ENCODE measurements around the gene MYNN.

Gene MYNN

DNA sequence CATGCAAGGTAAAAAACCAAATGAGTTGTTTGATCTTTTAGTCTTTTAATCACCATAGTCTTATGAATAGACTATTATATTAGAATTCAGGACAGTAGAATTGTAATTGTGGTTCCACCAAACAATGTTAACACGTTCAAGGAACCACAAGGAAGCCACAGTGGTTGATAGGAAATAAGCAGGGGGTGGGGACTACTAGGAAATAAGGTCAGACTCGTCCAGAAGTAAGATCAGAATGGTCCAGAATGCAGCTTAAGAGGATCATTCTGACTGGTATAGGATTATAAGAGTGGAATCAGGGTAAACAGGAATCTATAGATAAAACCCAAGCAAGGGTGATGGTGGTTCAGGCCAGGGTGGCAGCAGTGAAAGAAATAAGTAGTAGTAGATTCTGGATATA is 7.5 kb downstream of the MYNN start:
- no peak overlapping the region for H3K4me3 ChIP-seq (replicated peaks; ENCODE audit: low read depth, low read length)
- no peak for DNase-seq (ENCODE audit: extremely low read depth, low read depth)
- TF ChIP-seq, protein P1, sequence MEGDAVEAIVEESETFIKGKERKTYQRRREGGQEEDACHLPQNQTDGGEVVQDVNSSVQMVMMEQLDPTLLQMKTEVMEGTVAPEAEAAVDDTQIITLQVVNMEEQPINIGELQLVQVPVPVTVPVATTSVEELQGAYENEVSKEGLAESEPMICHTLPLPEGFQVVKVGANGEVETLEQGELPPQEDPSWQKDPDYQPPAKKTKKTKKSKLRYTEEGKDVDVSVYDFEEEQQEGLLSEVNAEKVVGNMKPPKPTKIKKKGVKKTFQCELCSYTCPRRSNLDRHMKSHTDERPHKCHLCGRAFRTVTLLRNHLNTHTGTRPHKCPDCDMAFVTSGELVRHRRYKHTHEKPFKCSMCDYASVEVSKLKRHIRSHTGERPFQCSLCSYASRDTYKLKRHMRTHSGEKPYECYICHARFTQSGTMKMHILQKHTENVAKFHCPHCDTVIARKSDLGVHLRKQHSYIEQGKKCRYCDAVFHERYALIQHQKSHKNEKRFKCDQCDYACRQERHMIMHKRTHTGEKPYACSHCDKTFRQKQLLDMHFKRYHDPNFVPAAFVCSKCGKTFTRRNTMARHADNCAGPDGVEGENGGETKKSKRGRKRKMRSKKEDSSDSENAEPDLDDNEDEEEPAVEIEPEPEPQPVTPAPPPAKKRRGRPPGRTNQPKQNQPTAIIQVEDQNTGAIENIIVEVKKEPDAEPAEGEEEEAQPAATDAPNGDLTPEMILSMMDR (IDR thresholded peaks at IDR 0.05; ENCODE audit: low read depth, low read length, missing control alignments), result no peak

DNA sequence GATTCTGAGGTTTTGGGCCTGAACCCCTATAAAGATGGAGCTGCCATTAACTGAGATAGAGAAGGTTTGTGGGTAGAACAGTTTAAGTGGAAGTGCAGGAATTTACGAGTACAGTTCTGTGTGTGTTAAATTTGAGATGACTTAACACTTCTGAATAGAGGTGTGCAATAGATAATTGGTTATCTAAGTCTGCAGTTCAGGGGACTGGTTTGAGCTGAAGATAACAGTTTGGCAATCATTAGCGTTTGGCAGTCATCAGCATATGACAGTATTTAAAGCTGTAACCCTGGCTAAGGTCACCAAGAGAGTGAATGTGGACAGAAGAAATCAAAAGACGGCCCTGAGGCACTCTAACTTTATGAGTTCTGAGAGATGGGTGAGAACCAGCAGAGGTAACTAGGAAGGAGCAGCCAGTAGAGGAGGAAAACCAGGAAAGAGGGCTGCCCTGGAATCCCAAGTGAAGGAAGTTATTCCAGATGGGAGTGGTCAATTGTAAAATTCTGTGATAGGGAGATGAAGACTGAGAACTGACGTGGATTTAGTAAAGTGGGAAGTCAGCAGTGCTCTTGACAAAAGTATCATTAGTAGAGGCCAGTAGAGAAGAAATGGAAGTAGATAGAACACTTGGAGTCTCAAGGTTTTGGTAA is 8.1 kb downstream of the MYNN start:
- TF ChIP-seq, protein P1 (IDR thresholded peaks at IDR 0.05; ENCODE audit: low read depth, low read length, missing control alignments), result no peak
- no peak for DNase-seq (ENCODE audit: extremely low read depth, low read depth)
- no peak overlapping the region for H3K4me3 ChIP-seq (replicated peaks; ENCODE audit: low read depth, low read length)

DNA sequence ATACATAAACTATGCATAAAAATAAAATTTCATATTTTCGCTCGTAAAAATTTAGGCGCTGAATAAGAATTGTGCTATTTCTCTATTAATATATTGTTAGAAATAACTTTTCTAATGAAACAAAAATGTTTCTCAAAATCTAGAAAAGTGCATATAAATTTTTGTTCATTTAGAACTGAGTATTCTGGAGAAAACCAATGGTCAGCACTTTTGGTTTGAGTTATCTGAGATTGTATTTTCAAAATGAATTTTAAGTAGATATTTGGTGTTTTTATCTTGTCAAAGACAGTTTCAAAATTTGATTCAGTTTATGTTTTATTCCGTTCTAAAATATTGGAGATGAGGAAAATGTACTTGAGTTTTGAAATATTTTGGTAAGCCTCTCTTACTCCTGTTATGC is 13.9 kb downstream of the MYNN start:
- H3K4me3 ChIP-seq (replicated peaks; ENCODE audit: low read depth, low read length), result no peak overlapping the region
- DNase-seq (ENCODE audit: extremely low read depth, low read depth), result no peak
- TF ChIP-seq, protein P1 (IDR thresholded peaks at IDR 0.05; ENCODE audit: low read depth, low read length, missing control alignments), result no peak

DNA sequence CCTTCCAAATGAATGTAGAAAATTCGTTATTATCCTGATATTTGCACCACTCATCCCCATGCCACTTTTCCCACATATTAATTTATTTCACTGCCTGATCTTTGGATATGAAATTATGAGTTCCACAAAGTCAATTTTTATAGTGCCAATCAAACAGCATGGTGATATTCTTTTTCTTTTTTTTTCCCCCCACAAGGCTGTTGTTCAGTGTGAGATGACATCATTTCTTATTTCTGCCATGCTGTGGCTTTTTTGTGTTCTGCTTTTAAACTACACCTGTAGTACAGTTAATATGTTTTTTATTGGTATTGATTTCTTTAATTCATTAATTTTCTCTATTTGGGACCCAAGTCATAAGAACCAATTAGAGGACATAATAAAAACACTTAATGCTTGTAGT is 14.6 kb downstream of the MYNN start:
- TF ChIP-seq, protein P1 (IDR thresholded peaks at IDR 0.05; ENCODE audit: low read depth, low read length, missing control alignments), result no peak
- no peak for DNase-seq (ENCODE audit: extremely low read depth, low read depth)

DNA sequence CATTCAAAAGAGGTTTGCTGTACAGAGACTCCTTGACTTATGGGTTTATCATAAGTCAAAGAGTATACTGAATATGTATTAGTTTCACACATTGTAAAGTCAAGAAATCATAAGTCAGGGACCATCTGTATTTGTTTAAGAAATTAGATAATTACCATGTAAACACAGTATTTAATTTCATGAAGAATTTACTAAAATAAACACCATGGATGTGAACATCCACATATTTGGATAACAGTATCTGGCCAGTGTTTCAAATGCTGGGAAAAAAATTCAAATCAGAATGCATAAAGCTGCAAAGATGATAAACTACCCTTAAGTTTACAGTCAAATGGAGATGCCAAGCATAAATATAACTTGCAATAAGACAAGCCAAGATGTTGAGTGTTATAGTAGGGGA is 17.0 kb downstream of the MYNN start:
- TF ChIP-seq, protein P1 (IDR thresholded peaks at IDR 0.05; ENCODE audit: low read depth, low read length, missing control alignments), result no peak
- H3K4me3 ChIP-seq (replicated peaks; ENCODE audit: low read depth, low read length), result no peak overlapping the region
- DNase-seq (ENCODE audit: extremely low read depth, low read depth), result no peak

More for the DNA sequence above, 14.6 kb downstream of the MYNN start:
- no peak overlapping the region for H3K4me3 ChIP-seq (replicated peaks; ENCODE audit: low read depth, low read length)

DNA sequence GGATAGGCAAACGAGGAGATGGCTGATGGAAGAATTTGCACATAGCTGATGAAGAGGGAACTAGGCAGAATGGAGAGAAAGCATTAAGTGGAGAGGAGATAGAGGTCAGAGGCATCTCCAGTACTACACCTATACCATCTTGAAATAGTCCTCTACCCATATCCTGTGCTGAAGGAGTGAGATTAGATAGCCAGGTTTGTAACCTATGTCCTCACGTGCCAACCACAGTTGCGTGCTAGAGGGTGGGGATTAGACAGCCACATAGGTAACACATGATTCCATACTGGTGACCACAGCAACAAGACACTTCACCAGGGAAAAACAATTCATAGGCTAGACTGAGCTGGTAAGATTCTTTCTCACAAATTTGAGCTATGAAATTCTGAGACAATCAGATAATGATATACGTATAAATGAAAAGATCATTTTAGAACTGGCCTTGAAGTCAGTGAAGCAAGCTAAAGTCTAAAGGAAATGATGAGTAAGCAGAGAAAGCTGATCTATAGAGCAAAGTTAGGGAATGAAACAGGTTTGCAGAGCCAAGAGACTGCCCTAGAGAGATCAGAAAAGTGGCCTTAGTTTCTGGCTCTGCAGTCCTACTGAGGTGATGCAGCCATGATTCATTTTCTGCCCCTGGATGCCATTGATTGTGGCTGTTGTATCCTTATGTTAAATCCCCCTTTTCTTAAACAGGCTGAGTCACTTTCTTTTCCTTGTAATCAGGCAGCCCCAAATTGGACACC is 17.7 kb downstream of the MYNN start:
- no peak for DNase-seq (ENCODE audit: extremely low read depth, low read depth)
- no peak overlapping the region for H3K4me3 ChIP-seq (replicated peaks; ENCODE audit: low read depth, low read length)
- TF ChIP-seq, protein P1 (IDR thresholded peaks at IDR 0.05; ENCODE audit: low read depth, low read length, missing control alignments), result no peak

Measured in HFF-Myc (cell line).